Measurements from ENCODE around the gene C9orf50.
"Not testable (repeated sequence)": the region's sequence is repeated elsewhere in the genome, so short reads cannot be mapped to it uniquely, and the experiment has no call there.

The C9orf50 gene

DNA sequence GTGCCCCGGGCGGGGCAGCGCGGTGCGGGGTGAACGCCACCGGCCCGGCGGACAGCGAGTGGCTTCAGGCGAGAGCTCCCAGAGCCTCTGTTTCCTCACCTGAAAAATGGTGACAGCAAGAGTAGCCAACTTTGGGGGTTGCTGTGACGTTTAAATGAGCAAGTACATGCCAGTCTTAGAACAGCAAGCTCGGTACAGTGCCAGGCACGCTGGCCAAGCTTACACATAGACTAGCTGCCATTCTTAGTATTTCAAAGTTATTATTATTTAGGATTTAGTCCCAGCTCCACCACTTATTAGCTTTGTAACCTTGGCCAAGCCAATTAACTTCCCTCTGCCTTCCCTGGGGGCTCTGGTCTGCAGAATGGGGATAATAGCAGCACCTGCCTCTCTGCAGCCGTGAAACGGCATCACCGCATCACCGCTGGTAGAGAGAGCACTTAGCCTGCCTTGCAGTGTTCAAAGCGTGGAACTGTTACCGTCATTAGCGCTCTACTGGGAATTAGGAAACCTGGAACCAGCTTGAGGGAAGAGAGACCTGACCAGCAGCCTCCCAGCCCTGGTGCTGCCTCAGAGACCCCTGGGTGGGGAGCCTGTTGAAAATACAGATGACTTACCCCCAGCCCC lies at the start of gene C9orf50:
Gene C9orf50 (minus strand): TSS at position 433 of the 627 bp plus-strand sequence. CDS start 527 bp downstream, outside the sequence.
- Histone ChIP-seq H4K20me1 (no peaks in the 10 kb centered on the region), H3K27ac (peak within 1 kb of the TSS; percentile 68), H3K4me1 (peaks cover 50% of the 10 kb centered on the region), H3K36me3 (no peaks in the 10 kb centered on the region), H3K4me3 (peak within 1 kb of the TSS; percentile 68), H3K4me2 (peak within 1 kb of the TSS; percentile 96), H3K9me3 (no peaks in the 10 kb centered on the region), H3K9ac (peak within 1 kb of the TSS; percentile 77), H3K27me3 (peaks cover 32% of the 10 kb centered on the region)
- no peak for TF ChIP-seq Cebpa-rat (IDR thresholded peaks at IDR 0.05)

GRCh38 chr9:129669946-129670345 lies 49.0 kb upstream of the C9orf50 start:
- no peaks in the 10 kb centered on the region; the same call in 1 of the 2 replicates for H4K20me1 ChIP-seq
- no peak overlapping the region for H3K27ac ChIP-seq
- H3K4me3 ChIP-seq: no peak overlapping the region
- H3K4me1 ChIP-seq: 0 out of 2 replicates have a peak, but pooled peaks cover 9% of the 10 kb centered on the region
- no peaks in the 10 kb centered on the region for H3K9me3 ChIP-seq
- TF ChIP-seq Cebpa-rat (IDR thresholded peaks at IDR 0.05): no peak
- no peak overlapping the region for H3K4me2 ChIP-seq
- H3K27me3 ChIP-seq: peaks cover 28% of the 10 kb centered on the region
- no peak overlapping the region for H3K9ac ChIP-seq
- no peaks in the 10 kb centered on the region for H3K36me3 ChIP-seq

DNA sequence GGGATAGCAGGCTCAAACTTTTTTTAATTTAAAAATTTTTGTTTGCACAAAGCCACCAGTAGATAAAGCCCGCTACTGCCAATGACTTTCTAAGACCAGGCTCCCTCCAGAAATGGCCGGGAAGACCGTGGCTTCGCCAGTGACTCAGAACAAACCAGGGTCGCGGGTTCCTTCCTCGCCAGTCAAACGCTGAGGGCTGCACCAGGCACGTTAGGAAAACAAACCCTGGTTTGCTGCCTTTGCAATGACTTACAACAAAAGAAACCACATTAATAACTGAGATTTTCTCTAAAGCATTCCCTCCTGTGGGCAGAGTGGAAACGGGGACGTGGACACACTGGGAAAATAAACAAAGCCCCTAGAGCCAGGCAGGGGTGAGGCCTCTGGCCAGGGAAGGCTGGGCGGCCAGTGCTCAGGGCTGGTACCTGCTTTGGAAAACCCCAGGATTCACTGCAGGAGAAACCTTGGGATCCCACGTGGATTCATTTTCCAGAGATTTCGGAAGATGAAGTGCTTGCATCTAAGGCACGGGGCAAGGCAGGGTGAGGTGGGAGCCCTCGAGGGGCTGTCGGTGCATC lies 48.3 kb upstream of the C9orf50 start:
- H3K27ac ChIP-seq: no peak overlapping the region
- H3K36me3 ChIP-seq: no peaks in the 10 kb centered on the region
- H4K20me1 ChIP-seq: no peaks in the 10 kb centered on the region; the same call in 1 of the 2 replicates
- H3K27me3 ChIP-seq: peaks cover 35% of the 10 kb centered on the region
- no peak overlapping the region for H3K4me2 ChIP-seq
- no peak overlapping the region for H3K9ac ChIP-seq
- H3K9me3 ChIP-seq: no peaks in the 10 kb centered on the region
- H3K4me1 ChIP-seq: 0 out of 2 replicates have a peak, but pooled peaks cover 9% of the 10 kb centered on the region
- H3K4me3 ChIP-seq: no peak overlapping the region
- no peak for TF ChIP-seq Cebpa-rat (IDR thresholded peaks at IDR 0.05)

DNA sequence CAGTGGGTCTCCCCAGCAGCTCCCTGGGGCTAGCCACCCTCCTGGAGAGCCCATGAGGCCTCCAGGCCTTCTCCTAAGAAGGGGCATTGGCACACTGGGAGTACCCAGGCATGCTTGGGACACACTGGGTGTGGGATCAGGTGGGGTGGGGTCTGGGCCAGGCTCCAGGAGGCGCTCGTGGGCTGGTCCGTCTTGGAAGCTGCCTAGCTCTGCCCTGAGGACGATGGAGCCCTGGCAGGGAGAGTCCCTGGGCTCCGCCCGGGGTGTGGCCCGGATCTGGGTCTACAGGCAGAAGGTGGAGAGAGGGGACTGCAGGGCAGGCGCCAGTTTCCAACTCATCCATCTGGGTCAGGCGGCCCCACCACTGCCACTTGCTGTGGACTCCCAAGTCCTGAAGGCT lies 46.9 kb upstream of the C9orf50 start:
- 0 out of 2 replicates have a peak, but pooled peaks cover 9% of the 10 kb centered on the region for H3K4me1 ChIP-seq
- no peaks in the 10 kb centered on the region for H3K36me3 ChIP-seq
- H3K27ac ChIP-seq: no peak overlapping the region
- H3K9ac ChIP-seq: no peak overlapping the region
- no peak overlapping the region for H3K4me2 ChIP-seq
- H4K20me1 ChIP-seq: no peaks in the 10 kb centered on the region; the same call in 1 of the 2 replicates
- no peaks in the 10 kb centered on the region for H3K9me3 ChIP-seq
- H3K27me3 ChIP-seq: peaks cover 46% of the 10 kb centered on the region
- TF ChIP-seq Cebpa-rat (IDR thresholded peaks at IDR 0.05): no peak
- H3K4me3 ChIP-seq: no peak overlapping the region

GRCh38 chr9:129667378-129667777 lies 46.5 kb upstream of the C9orf50 start:
- H3K27ac ChIP-seq: no peak overlapping the region
- no peak overlapping the region for H3K4me3 ChIP-seq
- 0 out of 2 replicates have a peak, but pooled peaks cover 9% of the 10 kb centered on the region for H3K4me1 ChIP-seq
- H3K36me3 ChIP-seq: no peaks in the 10 kb centered on the region
- H3K9me3 ChIP-seq: no peaks in the 10 kb centered on the region
- H3K4me2 ChIP-seq: no peak overlapping the region
- H3K9ac ChIP-seq: no peak overlapping the region
- no peaks in the 10 kb centered on the region; the same call in 1 of the 2 replicates for H4K20me1 ChIP-seq
- TF ChIP-seq Cebpa-rat (IDR thresholded peaks at IDR 0.05): no peak
- peaks cover 46% of the 10 kb centered on the region for H3K27me3 ChIP-seq

DNA sequence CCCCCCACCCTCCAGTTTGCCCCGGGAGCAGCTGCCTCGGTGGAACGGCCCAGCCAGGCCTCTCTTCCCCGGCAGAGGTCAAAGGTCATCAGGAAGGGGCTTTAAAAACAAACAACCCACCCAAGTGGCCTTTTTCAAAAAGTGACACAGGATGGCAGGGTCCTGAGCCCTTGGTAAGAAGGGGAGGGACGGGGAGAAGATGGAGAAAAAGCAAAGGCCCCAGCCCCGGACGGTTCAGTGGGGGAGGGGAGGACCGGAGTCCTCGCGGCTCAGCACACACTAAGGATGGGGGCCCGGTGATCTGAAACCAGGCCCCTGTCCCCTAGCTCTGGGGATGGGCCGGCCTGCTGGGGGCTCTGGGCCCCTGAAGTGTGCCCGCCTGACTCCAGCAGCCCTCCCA lies 45.7 kb upstream of the C9orf50 start:
- H3K4me2 ChIP-seq: no peak overlapping the region
- no peaks in the 10 kb centered on the region; the same call in 1 of the 2 replicates for H4K20me1 ChIP-seq
- no peaks in the 10 kb centered on the region for H3K9me3 ChIP-seq
- H3K9ac ChIP-seq: no peak overlapping the region
- H3K27ac ChIP-seq: no peak overlapping the region
- H3K4me3 ChIP-seq: no peak overlapping the region
- H3K36me3 ChIP-seq: no peaks in the 10 kb centered on the region
- no peak for TF ChIP-seq Cebpa-rat (IDR thresholded peaks at IDR 0.05)
- H3K27me3 ChIP-seq: peaks cover 46% of the 10 kb centered on the region
- 0 out of 2 replicates have a peak, but pooled peaks cover 9% of the 10 kb centered on the region for H3K4me1 ChIP-seq

DNA sequence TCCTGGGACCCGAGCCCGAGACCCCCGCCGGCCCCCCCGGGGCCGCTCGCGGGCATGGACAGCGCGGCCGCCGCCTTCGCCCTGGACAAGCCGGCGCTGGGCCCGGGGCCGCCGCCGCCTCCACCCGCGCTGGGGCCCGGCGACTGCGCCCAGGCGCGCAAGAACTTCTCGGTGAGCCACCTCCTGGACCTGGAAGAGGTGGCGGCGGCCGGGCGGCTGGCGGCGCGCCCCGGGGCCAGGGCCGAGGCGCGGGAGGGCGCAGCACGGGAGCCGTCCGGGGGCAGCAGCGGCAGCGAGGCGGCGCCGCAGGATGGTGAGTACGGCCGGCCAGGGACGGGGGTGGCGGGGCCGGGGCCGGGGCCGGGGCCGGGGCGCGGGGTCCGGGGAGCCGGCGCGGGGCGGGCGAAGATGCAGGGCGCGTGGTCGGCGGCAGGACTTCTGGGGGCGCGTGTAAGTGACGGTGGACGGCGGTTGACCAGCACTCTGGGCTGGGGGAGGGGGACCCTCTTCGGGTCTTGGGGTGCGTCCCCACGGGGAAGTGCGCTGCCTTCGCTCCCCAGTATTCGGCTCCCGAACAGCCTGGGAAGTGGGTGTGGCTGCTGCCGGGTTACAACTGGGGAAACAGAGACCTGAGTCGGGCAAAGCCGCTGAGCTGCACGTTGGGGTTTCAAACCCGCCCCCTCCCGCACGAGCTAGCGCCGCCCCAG lies 45.1 kb upstream of the C9orf50 start:
- Histone ChIP-seq H3K36me3 (no peaks in the 10 kb centered on the region), H3K27ac (no peak overlapping the region), H3K4me2 (no peak overlapping the region), H4K20me1 (no peaks in the 10 kb centered on the region; the same call in 1 of the 2 replicates), H3K4me3 (no peak overlapping the region), H3K4me1 (0 out of 2 replicates have a peak, but pooled peaks cover 9% of the 10 kb centered on the region), H3K9ac (no peak overlapping the region), H3K27me3 (peaks cover 46% of the 10 kb centered on the region), H3K9me3 (no peaks in the 10 kb centered on the region)
- no peak for TF ChIP-seq Cebpa-rat (IDR thresholded peaks at IDR 0.05)

GRCh38 chr9:129665389-129665775 lies 44.5 kb upstream of the C9orf50 start, which contains the start of gene PRRX2:
Gene PRRX2, plus strand, starts transcription at chr9:129665647. Its CDS starts 221 bp downstream, at chr9:129665868.
- no peak for TF ChIP-seq Cebpa-rat (IDR thresholded peaks at IDR 0.05)
- Histone ChIP-seq H3K9me3 (no peaks in the 10 kb centered on the region), H3K27me3 (peaks cover 46% of the 10 kb centered on the region), H3K36me3 (no peaks in the 10 kb centered on the region), H3K9ac (no peak within 1 kb of the TSS), H4K20me1 (no peaks in the 10 kb centered on the region; the same call in 1 of the 2 replicates), H3K27ac (no peak within 1 kb of the TSS), H3K4me1 (0 out of 2 replicates have a peak, but pooled peaks cover 9% of the 10 kb centered on the region), H3K4me3 (no peak within 1 kb of the TSS), H3K4me2 (no peak within 1 kb of the TSS)

DNA sequence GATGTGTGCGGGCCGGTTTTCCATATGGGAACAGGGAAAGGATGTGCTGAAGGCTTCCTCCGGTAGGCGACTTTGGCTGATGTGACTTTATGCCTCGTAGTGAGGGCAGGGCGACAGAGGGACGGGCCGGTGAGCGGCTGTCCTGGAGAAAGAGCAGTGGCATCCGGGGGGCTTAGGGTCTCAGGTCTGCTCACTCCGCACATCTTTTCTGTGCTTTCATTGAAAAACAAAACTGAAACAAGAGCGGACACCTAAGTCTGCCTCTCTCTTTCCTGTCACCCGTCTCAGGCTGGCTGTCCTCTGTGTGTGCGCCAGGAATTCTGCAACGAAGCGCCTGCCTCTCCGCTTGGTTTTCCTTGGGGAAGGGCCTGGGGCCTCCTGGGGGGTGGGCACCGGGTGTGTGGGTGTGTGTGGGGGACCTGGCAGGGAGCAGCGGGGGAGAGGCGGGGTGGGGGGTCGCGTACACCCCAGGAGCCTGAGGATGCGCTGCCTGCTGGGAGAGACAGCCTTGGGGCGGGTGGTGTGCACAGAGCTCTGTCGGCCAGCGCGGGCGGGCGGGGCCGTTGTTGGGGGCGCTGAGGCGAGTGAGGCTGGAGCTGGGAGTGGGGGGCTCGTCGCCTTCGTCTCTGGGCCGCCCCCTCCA lies 44.0 kb upstream of the C9orf50 start:
- Histone ChIP-seq H4K20me1 (no peaks in the 10 kb centered on the region; the same call in 1 of the 2 replicates), H3K9me3 (no peaks in the 10 kb centered on the region), H3K36me3 (no peaks in the 10 kb centered on the region), H3K27me3 (peaks cover 46% of the 10 kb centered on the region), H3K4me3 (no peak overlapping the region), H3K4me2 (no peak overlapping the region), H3K27ac (no peak overlapping the region), H3K4me1 (0 out of 2 replicates have a peak, but pooled peaks cover 7% of the 10 kb centered on the region), H3K9ac (no peak overlapping the region)
- TF ChIP-seq Cebpa-rat (IDR thresholded peaks at IDR 0.05): no peak

- not testable (repeated sequence) for H3K9ac ChIP-seq
Measured at GRCh38 chr9:129662239-129662638, 41.3 kb upstream of the C9orf50 start.

More at GRCh38 chr9:129662239-129662638, 41.3 kb upstream of the C9orf50 start:
- H4K20me1 ChIP-seq, H3K27ac ChIP-seq, H3K4me2 ChIP-seq, H3K4me1 ChIP-seq, H3K4me3 ChIP-seq, H3K36me3 ChIP-seq, H3K9me3 ChIP-seq: not testable (repeated sequence)
- peaks cover 39% of the 10 kb centered on the region for H3K27me3 ChIP-seq

Data from BLaER1 (cell line).